Glomerular endothelial cell (primary cell): ENCODE measurements around the gene MPV17L. TPM values are rescaled to one million over a fixed set of nuclear protein-coding genes. Genes with fewer than 3 reads are reported as not detected.
"Not testable (repeated sequence)": the region's sequence is repeated elsewhere in the genome, so short reads cannot be mapped to it uniquely, and the experiment has no call there.

Experiments used
- DNase-seq: peaks from one replicate; pipeline ENCODE4 v3.0.0-alpha.2; 2011; ENCODE audit warnings: low read depth, low spot score; ENCODE audit errors: extremely low read depth
- total RNA-seq: library from RNA; depleted of rRNA; stranded (reverse); fragments of >200 nt; gene quantifications from 2 replicates; pipeline ENCODE4 v1.2.3, GENCODE V29; 2015

The MPV17L gene
- total RNA-seq, result 0.53 and 2.6 TPM in 2 replicates

DNA sequence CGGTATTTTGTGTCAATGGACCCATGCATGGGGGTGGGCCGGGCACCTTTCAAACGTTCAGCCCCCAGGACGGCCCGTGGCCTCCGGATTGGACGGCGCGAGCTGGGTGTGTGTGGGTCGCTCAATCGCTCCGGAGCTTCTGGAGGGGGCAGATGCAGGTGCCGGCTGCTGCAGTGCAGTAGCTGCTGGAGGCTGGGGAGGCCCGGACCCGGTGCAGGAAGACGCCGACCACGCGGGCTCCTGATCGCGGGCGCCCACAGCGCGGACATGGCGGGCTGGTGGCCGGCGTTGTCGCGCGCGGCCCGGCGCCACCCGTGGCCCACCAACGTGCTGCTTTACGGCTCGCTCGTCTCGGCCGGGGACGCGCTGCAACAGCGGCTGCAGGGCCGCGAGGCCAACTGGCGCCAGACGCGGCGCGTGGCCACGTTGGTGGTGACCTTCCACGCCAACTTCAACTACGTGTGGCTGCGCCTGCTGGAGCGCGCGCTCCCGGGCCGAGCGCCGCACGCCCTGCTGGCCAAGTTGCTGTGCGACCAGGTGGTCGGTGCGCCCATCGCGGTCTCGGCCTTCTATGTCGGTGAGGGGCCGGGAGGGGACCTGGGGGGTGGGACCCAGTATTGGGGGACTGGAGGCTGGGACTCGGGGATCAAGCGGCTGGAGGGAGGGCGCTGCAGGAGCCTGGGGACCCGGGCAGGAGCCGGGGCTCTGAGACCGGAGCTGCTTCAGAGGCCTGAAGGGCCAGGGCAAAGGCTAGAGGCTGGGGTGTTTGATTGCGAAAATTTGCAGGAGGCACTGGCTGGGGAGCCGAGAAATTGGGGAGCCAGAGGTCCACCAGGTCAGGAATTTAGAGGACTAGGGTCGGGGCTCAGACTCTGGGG, at the start of gene MPV17L:
TSS of gene MPV17L (plus strand) at position 124 of the 878 bp plus-strand sequence. CDS start at position 268, 144 bp downstream.
- not testable (repeated sequence) for DNase-seq

DNA sequence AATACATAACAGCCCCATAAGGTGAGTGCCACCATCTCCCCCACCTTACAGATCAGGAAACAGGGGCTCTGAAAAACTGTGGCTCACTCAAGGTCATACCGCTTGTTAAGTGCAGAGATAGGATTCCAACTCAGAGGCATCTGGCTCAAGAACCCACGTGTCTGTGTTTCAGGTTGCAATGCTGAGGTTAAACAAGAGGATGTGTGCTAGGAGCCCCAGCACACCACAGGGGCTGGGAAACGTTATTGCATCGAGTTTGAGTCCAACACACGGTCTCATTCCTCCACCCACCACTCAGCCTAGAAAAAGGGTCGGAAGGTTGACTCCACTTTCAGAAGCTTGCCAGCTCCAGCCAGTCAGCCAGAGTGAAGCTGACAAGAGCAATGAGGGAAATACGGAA, 46.8 kb upstream of the MPV17L start:
- DNase-seq, result not testable (repeated sequence)

DNA sequence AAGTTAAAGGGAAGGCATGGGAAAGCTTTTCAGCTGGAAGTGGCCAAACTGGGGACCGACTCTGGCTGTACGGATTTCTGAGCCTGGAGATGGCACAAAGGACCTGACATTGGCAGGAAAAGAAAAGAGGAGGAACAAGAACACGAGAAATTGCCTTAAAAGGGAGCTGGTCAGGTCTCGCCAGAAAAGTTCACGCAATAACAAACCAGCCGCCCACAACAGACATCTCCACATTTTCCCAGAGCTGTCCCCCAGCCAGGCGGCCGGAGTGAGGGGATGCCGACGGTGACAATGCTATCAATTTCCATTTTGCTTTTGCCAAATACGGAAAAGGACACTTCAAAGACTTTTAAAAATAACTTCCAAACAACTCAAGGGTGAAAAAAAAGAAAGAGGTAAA, 44.3 kb upstream of the MPV17L start:
- DNase-seq, result not testable (repeated sequence)

DNA sequence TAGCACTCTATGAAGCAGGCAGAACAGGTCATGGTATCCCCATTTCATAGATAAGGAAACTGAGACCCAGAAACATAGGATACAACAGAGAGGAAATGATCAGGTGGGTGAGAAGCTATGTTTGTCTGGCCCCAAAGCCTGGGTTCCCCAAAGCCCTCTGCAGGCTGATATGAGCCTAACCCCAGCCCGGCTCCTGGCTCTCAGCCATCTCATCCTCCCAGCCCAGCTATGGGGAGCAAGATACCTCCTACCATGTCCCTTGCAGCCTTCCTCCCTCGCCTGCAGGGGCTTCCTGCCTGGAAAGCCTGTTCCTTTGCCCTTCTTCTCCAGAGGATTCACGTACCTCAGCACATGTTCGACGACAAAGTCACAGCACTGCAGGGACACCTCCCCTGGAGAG, 43.8 kb upstream of the MPV17L start:
- DNase-seq, result not testable (repeated sequence)

DNA sequence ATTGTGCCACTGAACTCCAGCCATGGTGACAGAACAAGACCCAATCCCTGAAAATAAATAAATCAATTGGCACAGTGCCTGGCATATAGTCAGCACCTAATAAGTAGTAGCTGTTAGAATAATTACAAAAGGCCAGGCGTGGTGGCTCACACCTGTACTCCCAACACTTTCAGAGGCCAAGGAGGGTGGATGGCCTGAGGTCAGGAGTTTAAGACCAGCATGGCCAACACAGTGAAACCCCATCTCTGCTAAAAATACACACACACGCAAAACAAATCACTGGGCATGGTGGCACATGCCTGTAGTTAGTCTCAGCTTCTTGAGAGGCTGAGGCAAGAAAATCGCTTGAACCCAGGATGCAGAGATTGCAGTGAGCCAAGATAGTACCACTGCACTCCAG, 42.7 kb upstream of the MPV17L start:
- DNase-seq, result not testable (repeated sequence)

DNA sequence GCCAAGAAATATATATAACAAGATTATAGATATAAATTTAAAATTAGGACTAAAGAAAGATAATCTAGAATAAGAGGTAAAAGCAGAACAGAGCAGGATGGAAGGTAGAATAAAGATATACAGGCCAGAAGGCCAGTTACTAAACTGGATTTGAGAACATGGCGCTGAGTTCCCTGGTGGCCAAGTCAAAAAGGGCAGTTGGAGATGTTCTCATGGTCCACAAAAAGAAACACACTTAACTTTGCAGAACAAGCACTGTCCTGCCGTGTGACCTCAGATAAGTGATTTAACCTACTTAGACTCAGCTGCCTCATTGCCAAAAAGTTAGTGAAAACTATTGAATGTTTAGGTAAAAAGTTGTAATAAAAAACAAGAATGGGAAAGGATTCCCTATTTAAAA, 40.7 kb upstream of the MPV17L start:
- DNase-seq, result not testable (repeated sequence)

DNA sequence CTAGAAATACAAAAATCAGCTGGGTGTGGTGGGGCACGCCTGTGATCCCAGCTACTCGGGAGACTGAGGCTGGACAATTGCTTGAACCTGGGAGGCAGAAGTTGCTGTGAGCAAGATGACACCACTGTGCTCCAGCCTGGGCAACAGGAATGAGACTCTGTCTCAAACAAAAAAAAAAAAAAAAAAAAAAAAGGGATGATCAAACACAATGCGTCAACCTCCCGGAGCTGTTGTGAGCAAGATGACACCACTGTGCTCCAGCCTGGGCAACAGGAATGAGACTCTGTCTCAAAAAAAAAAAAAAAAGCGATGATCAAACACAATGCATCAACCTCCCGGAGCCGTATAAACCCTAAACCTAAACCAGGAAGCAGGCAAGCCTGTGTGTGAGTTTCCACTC, 38.1 kb upstream of the MPV17L start:
- not testable (repeated sequence) for DNase-seq

DNA sequence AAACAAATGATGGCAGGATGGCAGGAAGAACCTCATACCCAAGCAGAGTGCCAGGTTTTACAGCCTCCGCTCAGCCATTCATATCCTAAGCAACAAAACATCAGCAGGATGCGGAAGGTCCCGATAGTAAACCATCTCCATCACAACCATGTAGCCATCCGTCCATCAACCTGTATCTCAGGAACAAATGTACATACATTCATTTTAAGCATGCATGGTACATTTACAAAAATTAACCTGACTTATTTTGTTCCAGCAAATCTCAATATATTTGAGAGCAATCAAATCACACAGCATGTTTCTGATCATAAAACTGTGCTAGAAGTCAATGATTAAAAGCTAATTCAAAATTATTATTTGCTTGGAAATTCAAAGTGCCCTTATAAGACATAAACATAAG, 17.4 kb upstream of the MPV17L start, which contains the start of gene NPIPA5:
TSS of gene NPIPA5 (minus strand) at position 101 of the 400 bp plus-strand sequence. CDS start at position 101, 0 bp downstream.
- DNase-seq, result not testable (repeated sequence)

DNA sequence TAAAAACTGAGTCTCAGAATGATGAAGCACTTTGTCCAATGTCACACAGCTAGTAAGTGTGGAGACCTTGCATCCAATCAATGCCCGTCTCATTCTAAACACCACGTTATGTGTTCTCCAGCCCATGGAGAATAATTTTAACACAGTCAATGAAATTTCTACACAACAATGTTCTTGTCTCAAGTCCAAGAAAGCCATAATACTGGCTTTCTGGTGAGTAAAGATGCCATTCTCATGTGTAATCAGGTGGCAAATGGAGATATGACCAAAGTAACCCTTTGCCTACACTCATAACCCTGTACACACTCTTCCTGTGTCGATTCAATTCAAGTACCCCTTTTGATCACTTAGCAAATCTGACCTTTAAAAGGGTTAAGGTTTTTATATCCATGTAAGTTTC, 12.7 kb upstream of the MPV17L start:
- not testable (repeated sequence) for DNase-seq

DNA sequence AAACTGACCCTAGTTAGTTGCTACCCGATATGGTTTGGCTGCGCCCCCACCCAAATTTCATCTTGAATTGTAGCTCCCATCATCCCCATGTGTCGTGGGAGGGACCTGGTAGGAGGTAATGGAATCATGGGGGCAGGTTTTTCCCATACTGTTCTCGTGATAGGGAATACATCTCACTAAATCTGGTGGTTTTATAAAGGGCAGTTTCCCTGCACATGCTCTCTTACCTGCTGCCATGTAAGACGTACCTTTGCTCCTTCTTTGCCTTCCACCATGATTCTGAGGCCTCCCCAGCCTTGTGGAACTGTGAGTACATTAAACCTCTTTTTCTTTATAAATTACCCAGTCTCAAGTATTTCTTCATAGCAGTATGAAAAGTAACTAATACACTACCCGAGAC, 7.5 kb upstream of the MPV17L start:
- DNase-seq, result not testable (repeated sequence)

DNA sequence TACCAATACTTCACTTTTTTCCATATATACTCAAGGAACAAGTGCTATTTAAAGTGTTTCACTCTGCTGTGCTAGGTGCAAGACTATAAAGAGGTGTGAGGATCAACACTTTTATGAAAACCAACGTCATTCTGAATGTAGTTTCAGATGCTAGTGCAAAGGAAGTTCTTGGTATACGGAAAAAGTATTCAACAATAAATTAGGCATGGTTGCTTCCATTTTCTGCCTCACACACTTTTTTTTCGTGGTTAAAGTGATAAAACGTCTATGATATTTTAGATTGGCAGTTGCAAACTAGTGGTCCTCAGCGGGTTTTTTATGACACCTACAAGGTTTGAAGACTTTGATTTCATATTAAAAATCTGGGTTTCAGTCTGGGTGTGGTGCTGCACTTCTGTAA, 5.6 kb upstream of the MPV17L start:
- not testable (repeated sequence) for DNase-seq

DNA sequence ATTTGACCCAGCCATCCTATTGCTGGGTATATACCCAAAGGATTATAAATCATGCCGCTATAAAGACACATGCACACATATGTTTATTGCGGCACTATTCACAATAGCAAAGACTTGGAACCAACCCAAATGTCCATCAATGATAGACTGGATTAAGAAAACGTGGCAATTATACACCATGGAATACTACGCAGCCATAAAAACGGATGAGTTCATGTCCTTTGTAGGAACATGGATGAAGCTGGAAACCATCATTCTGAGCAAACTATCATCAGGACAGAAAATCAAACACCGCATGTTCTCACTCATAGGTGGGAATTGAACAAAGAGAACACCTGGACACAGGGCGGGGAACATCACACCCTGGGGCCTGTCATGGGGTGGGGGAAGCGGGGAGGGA, 2.5 kb upstream of the MPV17L start:
- not testable (repeated sequence) for DNase-seq

DNA sequence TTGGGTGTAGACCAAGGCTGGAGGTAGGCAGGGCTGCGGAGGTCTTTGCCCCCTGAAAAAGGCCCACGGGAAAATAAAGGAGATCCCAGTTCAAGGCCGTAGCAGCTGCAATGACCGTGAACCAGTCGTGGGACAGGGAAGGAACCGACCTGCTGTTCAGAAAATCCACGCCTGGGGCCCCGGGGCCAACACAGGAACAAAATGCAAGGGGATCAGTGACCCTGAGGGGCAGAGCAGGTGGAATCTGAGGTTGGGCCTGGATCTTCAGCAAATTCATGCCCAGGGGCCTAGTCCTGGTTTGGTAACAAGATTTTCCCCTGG, 915 bp downstream of the MPV17L start:
- DNase-seq, result not testable (repeated sequence)

DNA sequence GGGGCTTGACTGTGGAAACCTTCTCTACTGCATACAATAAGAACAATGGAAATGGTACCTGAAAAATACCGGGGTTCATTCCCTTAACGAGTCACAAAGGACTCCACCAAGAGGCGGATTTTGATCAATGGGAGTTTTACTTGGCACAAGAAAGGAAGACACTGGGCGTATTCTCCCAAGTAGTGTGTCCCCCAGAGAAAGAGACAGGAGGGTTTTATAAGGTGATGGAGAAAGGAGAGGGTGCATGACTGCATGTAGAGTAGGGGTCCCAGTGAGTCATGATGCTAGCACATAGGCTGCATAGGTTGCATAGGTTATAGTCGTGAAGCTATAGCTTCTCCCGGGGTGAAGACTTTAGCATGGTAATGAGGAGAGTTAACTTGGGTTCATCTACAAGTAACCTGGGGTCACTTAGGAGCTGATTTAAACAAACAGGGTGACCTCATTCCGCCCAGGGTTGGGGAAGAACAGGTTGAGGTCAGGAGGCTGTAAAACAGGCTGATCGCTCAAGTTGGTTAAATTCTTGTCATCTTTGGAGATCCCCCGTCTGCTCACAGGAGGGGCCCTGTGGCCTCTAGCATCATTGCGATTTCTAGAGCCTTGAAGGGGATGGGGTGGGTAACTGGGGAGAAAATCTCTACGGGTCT, 1.5 kb downstream of the MPV17L start:
- no peak for DNase-seq

DNA sequence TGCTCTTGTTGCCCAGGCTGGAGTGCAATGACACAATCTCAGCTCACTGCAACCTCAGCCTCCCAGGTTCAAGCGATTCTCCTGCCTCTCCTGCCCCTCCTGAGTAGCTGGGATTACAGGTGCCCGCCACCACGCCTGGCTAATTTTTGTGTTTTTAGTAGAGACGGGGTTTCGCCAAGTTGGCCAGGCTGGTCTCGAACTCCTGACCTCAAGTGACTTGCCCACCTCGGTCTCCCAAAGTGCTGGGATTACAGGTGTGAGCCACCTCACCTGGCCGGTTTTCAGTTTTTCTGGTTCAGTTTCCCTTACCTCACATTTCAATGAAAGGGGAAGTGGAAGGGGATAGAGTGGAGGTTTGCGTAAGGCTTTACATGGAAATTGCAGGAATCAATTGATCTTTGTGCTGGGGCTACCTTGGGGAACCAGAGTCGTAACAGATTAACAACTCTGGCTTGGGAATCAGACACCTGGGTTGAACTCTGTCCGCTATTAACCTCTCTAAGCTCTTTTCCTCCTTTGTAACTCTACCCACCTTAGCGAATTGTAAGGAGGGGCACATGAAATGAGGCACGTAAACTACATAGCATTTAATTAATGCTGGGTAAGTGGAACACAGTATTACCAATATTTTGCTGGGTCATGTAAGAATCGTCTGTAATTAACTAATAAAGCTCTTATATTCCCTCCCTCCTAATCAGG, 3.2 kb downstream of the MPV17L start:
- no peak for DNase-seq

DNA sequence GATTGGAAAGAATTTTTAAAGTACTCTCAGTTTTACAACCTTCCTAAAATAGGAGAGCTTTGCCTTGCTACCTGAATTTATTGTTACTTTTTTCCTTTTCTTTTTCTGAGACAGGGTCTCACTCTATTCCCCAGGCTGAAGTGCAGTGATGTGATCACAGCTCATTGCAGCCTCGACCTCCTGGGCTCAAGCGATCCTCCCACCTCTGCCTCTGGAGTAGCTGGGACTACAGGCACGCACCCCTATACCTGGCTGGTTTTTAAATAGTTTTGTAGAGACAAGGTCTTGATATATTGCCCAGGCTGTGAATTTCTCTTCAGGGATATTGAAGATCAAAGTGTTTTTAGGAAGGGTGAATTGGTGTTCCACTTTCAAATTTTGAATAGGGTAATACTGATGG, 3.8 kb downstream of the MPV17L start:
- no peak for DNase-seq

DNA sequence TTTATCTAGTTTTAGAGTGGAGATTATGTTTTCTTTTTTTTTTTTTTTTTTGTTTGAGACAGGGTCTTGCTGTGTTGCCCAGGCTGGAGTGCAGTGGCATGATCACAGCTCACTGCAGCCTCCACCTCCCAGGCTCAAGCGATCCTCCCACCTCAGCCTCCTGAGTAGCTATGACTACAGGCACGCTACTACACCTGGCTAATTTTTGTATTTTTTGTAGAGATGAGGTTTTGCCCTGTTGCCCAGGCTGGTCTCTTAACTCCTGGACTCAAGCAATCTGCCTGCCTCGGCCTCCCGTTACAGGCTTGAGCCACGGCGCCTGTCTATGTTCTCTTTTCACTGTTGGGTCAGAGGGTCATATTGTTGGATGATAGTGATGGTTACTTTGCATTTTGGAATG, 4.8 kb downstream of the MPV17L start:
- not testable (repeated sequence) for DNase-seq

DNA sequence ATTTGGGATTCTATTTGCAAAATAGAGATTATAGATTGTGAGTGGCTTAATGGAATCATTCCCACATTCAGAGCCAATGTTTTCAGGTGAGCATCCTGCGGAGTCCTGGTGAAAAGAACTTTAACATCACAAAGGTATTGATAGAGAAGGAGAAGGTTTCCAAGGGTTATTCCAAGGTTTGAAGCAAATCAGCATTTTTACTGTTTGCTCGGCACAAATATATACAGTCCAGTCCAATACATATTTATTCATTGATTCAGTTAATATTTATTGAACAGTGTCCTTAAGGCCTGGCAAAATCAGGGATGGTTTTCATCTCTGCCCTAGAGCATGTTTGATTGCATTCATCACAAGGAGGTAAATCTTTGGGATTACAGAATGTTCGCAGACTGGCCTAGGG, 6.4 kb downstream of the MPV17L start:
- DNase-seq, result no peak

DNA sequence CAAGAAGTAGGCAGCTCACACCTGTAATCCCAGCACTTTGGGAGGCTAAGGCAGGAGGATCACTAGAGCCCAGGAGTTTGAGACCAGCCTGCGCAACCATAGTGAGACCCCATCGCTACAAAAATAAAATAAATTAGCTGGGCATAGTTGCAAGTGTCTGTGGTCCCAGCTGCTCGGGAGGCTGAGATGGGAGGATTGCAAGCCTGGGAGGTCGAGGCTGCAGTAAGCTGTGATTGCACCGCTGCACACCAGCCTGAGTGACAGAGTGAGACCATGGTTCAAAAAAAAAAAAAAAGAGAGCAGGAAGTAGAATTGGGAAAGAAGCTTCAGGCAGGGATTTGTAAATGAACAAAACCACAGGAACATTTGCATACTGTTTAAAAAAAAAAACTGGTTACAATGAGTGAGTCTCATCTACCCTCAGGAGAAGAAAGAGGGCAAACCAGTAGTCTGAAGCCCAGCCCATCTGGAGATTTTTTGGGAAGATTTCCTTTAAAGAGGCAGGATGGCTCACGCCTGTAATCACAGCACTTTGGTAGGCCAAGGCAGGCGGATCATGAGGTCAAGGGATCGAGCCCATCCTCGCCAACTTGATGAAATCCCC, 7.9 kb downstream of the MPV17L start:
- DNase-seq, result no peak

DNA sequence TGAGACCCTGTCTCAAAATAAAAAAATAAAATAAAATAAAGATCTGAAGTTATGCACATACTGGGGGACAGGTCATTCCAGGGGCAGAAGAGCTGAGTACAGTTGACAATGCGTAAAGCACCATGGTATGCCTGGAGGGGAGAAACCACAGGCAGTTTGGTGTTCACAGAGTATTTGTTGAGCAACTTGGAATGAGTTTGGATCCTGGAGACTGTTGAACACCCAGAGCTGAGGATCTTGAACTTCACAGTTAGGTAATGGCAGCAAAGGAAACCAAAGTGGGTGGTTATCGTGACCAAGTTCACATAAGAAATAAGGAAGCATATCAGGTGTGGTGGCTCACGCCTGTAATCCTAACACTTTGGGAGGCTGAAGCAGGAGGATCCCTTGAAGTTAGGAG, 8.5 kb downstream of the MPV17L start:
- DNase-seq, result not testable (repeated sequence)

DNA sequence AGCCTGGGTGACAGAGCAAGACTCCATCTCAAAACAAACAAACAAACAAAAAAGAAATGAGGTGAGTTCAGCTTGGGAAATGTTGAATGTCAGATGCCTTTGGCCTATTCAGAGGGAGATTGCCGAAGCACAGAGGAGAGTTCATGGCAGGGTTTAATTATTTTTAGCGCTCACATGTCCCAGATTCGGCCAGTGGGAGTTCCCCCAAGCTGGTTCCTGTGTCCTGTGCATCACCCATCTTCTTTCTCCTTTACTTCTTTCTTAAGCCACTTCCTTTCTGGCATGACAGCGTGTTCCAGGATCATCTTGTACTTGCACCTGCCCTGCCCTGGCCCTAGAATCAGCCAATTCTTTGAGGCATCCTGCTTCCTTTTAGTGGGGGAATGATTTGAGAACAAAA, 9.2 kb downstream of the MPV17L start:
- no peak for DNase-seq
